Measurements from ENCODE around the gene ICA1L.

DNA sequence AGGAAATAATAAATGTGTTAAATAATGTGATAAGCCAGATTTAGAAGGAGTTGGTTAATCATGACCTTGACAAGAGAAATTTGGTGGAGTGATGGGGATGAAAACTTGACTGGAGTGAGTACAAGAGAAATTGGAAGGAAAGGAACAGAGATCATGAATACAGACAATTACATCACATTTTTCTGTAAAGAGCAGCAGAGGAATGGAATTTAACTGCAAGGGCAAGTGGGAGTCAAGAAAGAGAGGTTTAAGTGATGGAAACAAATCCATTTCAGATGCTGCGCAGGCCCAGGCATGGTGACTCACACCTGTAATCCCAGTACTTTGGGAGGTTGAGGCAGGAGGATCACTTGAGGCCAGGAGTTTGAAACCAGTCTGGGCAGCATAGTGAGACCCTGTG, 46.7 kb downstream of the ICA1L start:
- TF ChIP-seq, protein P1, sequence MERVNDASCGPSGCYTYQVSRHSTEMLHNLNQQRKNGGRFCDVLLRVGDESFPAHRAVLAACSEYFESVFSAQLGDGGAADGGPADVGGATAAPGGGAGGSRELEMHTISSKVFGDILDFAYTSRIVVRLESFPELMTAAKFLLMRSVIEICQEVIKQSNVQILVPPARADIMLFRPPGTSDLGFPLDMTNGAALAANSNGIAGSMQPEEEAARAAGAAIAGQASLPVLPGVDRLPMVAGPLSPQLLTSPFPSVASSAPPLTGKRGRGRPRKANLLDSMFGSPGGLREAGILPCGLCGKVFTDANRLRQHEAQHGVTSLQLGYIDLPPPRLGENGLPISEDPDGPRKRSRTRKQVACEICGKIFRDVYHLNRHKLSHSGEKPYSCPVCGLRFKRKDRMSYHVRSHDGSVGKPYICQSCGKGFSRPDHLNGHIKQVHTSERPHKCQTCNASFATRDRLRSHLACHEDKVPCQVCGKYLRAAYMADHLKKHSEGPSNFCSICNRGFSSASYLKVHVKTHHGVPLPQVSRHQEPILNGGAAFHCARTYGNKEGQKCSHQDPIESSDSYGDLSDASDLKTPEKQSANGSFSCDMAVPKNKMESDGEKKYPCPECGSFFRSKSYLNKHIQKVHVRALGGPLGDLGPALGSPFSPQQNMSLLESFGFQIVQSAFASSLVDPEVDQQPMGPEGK (CRISPR knock-in tag; IDR thresholded peaks at IDR 0.05; ENCODE audit: borderline replicate concordance) = no peak
- TF ChIP-seq ARNTL (CRISPR knock-in tag; IDR thresholded peaks at IDR 0.05; ENCODE audit: borderline replicate concordance, low read depth) (no peak), ZFP3 (CRISPR knock-in tag; IDR thresholded peaks at IDR 0.05) (no peak), POU6F1 (CRISPR knock-in tag; IDR thresholded peaks at IDR 0.05; ENCODE audit: borderline replicate concordance, low read depth) (no peak), GLIS3 (CRISPR knock-in tag; IDR thresholded peaks at IDR 0.05) (no peak), BACH2 (CRISPR knock-in tag; IDR thresholded peaks at IDR 0.05; ENCODE audit: borderline replicate concordance) (no peak), OSR1 (CRISPR knock-in tag; IDR thresholded peaks at IDR 0.05) (no peak), RARB (CRISPR knock-in tag; IDR thresholded peaks at IDR 0.05) (no peak), ZFP30 (CRISPR knock-in tag; IDR thresholded peaks at IDR 0.05) (no peak), ZNF8 (CRISPR knock-in tag; IDR thresholded peaks at IDR 0.05) (no peak)
- TF ChIP-seq, protein P2, sequence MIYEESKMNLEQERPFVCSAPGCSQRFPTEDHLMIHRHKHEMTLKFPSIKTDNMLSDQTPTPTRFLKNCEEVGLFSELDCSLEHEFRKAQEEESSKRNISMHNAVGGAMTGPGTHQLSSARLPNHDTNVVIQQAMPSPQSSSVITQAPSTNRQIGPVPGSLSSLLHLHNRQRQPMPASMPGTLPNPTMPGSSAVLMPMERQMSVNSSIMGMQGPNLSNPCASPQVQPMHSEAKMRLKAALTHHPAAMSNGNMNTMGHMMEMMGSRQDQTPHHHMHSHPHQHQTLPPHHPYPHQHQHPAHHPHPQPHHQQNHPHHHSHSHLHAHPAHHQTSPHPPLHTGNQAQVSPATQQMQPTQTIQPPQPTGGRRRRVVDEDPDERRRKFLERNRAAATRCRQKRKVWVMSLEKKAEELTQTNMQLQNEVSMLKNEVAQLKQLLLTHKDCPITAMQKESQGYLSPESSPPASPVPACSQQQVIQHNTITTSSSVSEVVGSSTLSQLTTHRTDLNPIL (CRISPR knock-in tag; IDR thresholded peaks at IDR 0.05; ENCODE audit: low read depth) = no peak

Data from SK-N-SH treated with all-trans-retinoic acid at 6 μM for 48 hours (cell line).